GM10248 (cell line): ENCODE results near the gene TRAPPC6A.

Source experiments
- CTCF ChIA-PET: fragments of 300-600 bp; sonication (Branson Sonifier 250); formaldehyde crosslinking; extraction: SDS; loops from one replicate; lab custom pipeline; 2021; ENCODE audit warnings: antibody characterized with exemption; lab: Yijun Ruan, JAX
- POLR2A ChIA-PET: fragments of 350-650 bp; sonication (Branson Sonifier 250); formaldehyde crosslinking; extraction: SDS; loops from one replicate; lab custom pipeline; 2020; ENCODE audit warnings: antibody characterized with exemption; lab: Yijun Ruan, JAX
- DNase-seq: peaks from one replicate; pipeline ENCODE4 v3.0.0; 2012; ENCODE audit errors: extremely low spot score
- CTCF ChIP-seq: IDR thresholded peaks from 2 replicates; pipeline ENCODE4 v1.5.1; 2012; ENCODE audit warnings: mild to moderate bottlenecking, low read depth; ENCODE audit errors: extremely low read depth, missing control alignments, control extremely low read depth

TRAPPC6A gene

GRCh38 chr19:45206328-45206727, 28.3 kb upstream of the TRAPPC6A start:
- no peak for TF ChIP-seq CTCF
- POLR2A ChIA-PET, result no interaction called here
- CTCF ChIA-PET, result interaction anchor here (1.4 kb wide), 1 partner anchor 19 kb away, joined by 5 read pairs; no protein-coding TSS in a partner anchor
- DNase-seq, result no peak

GRCh38 chr19:45205810-45206209, 27.8 kb upstream of the TRAPPC6A start:
- no peak for TF ChIP-seq CTCF
- no peak for DNase-seq
- ChIA-PET POLR2A (no interaction called here), CTCF (interaction anchor here (1.0 kb wide), 1 partner anchor 9 kb away, joined by 4 read pairs; no protein-coding TSS in a partner anchor)

- TF ChIP-seq CTCF, result no peak
- no peak for DNase-seq
- CTCF ChIA-PET, result interaction anchor here (1.3 kb wide), 2 partner anchors 11 to 46 kb away, joined by 3 read pairs; no protein-coding TSS in a partner anchor
- POLR2A ChIA-PET, result no interaction called here
Measured at GRCh38 chr19:45202637-45203036, 24.6 kb upstream of the TRAPPC6A start.

- ChIA-PET POLR2A (interaction anchor here (0.7 kb wide), 1 partner anchor 234 kb away, joined by 5 read pairs; no protein-coding TSS in a partner anchor), CTCF (interaction anchor here (1.0 kb wide), 2 partner anchors 10 kb away, joined by 4 to 5 read pairs; no protein-coding TSS in a partner anchor)
- DNase-seq, result no peak
- TF ChIP-seq CTCF, result no peak
Measured at GRCh38 chr19:45200568-45200967, 22.5 kb upstream of the TRAPPC6A start.

GRCh38 chr19:45195764-45196163, 17.7 kb upstream of the TRAPPC6A start:
- DNase-seq, result no peak
- no peak for TF ChIP-seq CTCF
- ChIA-PET CTCF (interaction anchor here (1.7 kb wide), 1 partner anchor 10 kb away, joined by 4 read pairs; no protein-coding TSS in a partner anchor), POLR2A (interaction anchor here (0.6 kb wide), 1 partner anchor 205 kb away, joined by 8 read pairs; no protein-coding TSS in a partner anchor)

- POLR2A ChIA-PET, result no interaction called here
- no peak for DNase-seq
Measured at GRCh38 chr19:45191375-45191774, 13.3 kb upstream of the TRAPPC6A start.

More at GRCh38 chr19:45191375-45191774, 13.3 kb upstream of the TRAPPC6A start:
- CTCF ChIA-PET, result interaction anchor here (0.9 to 1.1 kb wide), 2 partner anchors 9 to 11 kb away, joined by 3 to 4 read pairs; no protein-coding TSS in a partner anchor
- TF ChIP-seq CTCF, result no peak
